HG03066 (cell line): ENCODE data around the gene KCNK3.

Source experiments
- ATAC-seq: cut with Tn5 transposase; IDR thresholded peaks from one replicate; pipeline ENCODE4 v1.9.1; 2021; ENCODE audit warnings: low read depth; ENCODE audit not compliant: unreplicated experiment

Gene KCNK3

DNA sequence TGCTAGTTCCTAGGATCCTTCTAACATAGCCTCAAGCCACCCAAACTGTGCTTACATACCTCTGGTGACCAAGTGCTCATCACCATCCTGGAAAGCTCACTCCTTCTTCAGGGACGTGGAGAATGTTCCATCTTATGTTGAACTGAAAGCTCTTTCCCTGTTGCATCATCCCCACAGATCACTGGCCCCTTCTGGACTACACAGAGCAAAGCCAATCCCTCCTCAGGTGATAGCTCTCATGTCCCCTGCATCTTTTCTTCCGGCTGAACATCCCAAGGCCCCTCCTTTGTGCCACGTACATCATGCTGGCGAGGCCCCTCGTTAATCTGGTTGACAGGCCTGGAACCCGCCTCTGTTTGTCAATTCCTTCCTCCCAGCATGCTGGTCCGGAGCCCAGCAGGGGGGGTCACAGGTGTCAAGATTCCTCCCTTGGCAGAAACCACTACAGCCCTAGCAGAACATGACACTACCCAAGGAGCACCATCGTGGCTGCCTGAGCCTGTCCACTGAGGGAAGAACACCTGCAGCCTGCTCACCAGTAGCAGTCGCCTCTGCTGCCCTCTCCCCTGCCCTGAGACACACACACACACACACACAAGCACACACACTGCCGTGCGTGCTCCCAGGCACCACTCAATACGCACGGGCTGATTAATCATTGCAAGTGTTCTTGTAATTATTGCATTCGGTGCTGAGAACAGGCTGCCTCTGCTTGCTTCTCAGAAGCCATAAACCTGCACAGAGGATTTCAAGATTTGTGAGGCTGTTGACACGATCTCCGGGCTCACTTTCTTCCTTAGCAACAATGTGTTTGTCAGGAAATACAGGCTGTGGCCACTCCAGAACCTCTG, 6.3 kb upstream of the KCNK3 start:
- no peak for ATAC-seq

DNA sequence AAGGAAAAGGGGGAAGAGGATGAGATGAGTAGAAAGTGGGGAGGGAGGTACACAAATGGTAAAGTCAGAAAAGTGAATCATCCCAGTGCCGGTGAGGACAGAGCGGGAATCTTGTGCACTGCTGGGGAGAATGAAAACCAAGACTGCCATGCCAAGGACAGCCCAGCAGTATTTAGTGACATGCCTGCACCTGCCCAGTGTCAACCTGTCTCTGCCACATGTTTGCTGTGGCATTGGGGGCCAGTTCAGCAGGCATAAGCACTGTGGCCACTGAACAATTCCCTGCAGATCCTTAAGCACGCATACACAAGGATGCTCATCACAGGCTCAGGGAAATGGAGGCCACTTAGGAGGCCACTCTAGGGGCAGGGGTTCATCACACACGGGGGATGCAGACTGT, 5.2 kb upstream of the KCNK3 start:
- ATAC-seq, result no peak

DNA sequence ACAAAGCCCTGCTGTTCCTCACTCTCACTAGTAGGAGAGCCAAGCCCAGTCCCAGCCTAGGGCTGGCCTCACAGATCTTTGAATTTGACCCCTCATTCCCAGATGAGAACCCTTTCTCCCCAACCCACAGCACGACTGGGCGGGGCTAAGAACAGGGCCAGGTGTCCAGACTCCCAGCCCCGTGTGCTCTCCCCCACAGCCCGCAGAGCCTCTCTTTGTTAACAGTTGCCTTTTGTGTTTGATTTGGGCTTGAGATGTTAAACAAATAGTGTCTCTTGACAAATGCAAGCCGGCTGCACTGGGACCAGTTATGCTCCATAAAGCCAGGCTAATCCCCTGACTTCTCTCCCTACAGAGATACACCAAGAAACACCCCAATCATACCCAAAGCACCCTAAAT, 4.7 kb upstream of the KCNK3 start:
- no peak for ATAC-seq

DNA sequence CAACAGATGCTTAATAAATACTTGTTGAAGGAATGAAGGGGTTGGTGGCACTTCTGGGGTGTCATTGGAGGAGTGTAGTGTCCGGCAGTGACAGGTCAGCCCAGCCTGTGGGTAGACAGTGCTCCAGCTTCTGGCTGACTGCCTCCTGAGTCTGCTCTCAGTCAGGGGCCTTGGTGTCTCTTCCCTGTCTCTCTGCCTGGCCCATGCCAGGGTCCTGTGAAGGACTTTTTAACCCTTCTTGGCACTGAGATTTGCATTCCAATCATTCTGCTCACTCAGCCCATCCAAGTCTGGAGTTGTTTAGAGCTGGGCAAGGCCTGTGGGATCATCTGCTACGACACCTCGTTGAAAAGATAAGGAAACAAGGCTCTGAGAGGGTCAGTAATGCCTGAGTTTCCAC, 1.4 kb upstream of the KCNK3 start:
- no peak for ATAC-seq

DNA sequence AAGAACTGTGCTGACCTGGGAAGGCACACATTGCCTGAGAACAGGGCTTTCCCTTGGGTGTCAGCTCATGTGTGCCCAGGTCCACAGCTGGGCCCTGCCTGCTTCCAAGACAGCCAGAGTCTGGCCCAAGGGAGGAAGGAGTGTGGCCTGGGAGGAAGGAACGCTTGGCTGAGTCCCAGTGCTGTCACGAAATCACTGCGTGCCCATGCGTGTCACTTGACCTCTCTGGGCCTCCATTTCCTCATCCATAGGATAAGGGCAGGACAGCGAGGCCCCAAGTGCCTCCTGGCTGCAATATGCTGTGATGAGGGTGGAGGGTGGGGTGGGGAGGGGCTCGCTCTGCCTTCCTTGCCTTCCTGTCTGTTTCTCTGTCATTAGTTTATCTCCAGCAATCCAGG, 642 bp upstream of the KCNK3 start:
- no peak for ATAC-seq

DNA sequence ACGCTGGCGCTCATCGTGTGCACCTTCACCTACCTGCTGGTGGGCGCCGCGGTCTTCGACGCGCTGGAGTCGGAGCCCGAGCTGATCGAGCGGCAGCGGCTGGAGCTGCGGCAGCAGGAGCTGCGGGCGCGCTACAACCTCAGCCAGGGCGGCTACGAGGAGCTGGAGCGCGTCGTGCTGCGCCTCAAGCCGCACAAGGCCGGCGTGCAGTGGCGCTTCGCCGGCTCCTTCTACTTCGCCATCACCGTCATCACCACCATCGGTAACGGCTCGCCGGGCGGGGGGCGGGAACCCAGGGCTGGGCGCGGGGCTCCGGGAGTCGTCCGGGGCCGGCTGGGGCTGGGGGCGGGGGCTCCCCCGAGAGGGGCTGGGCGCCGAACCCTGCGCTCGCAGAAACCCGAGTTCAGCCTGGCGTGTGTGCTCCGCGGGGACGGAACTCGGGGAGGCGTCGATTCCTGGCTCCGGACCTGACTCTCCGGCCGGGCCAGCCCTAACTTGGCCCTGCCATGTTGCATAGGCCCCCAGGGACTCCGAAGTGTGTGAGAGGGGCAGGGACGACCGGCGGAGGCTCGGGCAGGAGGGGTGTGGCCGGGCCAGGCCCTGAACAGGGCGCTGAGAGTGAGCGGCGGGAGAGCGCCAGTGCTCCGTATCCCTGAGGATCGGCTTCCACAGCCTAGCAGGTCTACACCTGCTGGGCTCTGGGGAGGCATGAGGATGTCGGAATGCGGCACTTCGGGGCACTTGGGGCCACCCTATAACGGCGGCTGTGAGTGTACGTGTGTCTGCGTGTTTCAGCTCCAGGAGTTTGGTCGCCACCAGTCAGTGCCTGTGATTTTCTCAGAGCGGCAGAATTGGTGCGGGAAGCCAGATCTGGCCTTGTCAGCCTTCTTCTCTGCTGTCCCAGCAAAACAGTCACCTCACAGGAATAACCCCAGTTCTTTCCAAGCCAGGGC, 651 bp downstream of the KCNK3 start:
- no peak for ATAC-seq

DNA sequence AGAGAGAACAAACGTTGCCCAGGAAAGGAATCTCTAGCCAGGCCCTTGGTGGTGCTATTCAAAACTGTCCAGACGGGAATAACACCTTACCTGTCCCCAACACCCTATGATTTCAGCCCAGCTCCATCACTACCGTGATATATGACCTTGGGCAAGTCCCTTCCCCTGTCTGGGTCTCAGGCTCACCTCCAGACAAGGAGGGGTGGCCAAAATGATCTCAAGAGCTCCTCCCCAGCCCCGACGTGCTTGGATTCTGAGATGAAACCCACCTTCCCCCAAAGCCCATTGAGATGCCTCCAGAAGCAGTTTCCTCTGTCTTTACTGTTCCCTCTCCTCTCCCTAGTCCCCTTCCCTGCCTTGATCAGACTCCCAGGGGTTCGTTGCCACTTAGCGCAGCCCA, 1.5 kb downstream of the KCNK3 start:
- no peak for ATAC-seq

DNA sequence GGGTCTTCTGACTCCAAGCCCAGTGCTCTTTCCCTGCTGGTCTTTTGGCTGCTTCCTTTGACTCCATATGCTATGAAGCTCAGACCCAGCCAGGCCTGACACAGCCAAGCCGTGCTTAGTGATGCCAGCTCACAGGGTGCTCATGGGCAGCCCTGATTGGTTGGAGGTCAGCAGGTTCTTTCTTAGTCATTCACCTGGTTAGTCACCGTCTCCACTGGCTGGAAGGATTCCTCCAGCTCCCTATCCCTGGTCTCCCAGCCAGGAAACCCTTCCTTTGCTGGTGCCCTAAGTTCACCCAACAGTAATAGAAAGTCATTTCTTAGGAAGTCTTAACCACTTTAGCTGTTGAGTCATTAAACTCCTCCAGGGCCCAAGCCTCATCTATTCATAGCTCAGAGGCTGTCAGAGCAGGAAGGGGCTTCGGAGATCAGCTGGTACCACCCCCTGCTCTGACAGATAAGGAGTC, 3.9 kb downstream of the KCNK3 start:
- no peak for ATAC-seq

DNA sequence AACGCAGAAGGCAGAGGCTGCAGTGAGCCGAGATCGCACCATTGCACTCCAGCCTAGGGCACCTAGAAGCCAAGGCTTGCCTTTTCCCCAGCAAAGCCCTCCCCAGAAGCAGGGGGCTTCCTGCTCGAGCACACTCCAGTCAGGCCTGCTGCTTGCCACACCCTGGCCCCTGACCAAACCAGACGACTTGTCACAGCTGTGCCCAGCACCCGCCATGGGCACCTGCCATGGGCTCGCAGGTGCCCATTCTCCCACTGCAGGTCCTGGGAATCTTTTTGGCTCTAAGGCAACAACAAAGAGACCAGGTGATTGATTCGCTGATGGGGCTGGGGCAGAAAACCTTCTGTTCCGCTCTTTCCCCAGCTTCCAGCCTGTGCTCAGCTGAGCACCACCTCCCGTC, 4.9 kb downstream of the KCNK3 start:
- ATAC-seq, result no peak

DNA sequence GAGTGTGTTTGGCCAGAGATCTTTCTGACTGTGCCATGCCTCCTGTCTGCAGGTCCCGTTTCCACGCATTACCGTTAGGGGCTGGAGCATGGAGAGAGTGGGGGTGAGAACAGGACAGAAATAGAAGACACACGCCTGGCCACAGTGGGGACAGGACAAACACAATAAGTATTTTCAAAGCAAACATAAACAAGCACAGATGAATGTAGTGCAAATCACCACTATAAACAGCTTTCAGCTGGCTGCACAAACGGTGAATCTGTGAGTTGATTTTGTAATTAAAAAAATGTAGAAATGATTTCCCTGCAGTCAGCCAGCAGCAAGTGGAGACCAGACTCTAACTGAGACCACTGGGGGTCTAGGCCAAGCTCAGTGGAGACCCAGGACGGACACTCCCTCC, 6.8 kb downstream of the KCNK3 start:
- no peak for ATAC-seq

DNA sequence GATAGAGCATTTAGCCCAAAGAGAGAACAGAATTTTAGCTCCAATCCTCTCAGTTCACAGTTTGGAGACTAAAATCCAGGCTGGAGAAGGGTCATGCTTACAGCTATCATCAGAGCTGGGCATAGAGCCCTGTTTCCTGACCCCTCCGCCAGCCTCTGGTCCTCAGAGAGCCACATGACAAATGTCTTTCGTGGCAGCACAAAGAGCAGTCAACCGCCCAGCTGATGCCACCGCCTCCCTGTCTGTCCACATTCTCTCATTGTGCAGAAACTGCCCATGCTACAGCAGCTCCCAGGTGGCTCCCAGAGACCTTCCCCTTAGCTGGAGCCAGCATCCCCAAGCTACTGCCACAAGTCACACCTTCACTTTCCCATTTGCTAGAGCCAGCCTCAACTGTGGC, 7.6 kb downstream of the KCNK3 start:
- no peak for ATAC-seq

DNA sequence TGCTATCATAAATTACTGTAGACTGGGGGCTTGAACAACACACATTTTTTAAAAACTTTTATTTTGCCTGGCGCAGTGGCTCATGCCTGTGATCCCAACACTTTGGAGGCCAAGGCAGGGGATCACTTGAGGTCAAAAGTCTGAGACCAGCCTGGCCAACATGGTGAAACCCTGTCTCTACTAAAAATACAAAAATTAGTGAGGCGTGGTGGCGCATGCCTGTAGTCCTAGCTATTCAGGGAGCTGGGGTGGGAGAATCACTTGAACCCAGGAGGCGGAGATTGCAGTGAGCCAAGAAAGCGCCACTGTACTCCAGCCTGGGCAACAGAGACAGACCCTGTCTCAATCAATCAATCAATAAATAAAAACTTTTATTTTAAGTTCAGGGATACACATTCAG, 9.1 kb downstream of the KCNK3 start:
- ATAC-seq, result no peak

DNA sequence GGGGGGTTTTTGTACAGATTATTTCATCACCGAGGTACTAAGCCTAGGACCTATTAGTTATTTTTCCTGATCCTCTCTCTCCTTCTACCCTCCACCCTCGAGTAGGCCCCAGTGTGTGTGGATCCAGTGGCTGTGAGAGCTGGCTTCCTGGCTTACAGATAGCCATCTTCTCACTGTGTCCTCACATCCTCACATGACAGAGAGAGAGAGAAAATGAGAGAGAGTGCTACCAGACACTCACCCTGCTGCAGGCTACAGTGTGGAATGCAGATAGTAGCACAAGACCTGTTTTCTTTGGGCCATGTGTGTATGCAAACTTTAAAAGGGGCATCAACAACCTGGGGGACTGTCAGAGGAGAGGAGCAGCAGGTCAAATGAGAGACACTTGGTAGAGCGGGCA, 9.5 kb downstream of the KCNK3 start:
- ATAC-seq, result no peak

DNA sequence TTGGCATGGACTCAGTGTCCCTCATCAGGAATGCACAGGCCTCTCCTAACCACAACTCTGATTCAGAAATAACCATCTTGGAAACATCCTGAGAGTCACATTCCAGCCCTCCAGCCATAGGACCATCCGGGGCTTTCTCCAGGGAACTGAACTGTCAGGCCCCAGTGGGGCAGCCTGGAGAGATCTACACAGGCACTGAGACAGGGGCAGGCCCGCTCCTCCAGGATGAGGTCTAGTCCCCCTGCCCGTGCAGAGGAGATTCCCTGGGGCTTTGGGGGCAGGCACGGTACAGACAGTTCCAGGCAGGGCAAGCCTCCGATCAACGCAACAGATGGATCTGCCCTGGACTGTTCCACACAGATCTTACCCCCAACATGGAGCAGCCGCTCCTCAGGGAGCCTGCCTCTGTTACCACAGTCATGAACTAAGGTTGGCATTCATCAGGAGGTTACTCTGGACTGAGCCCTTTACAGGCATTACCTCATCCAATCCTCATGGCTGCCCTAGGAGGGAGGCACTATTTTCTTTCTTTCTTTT, 12.0 kb downstream of the KCNK3 start:
- ATAC-seq, result no peak

DNA sequence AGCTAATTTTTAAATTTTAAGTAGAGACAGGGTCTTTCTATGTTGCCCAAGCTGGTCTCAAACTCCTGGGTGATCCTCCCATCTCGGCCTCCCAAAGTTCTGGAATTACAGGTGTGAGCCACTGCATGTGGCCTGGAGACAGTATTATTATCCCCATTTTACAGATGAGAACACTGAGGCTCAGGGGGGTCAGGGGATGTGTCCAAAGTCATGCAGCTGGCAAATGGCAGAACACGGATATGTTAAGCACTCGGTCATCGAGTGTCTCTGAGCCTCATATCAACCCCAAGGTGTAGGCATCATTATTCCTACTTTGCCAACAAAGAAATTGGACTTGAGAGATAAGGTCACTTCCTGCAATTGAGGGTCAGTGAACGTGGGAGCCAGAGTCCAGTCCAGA, 12.6 kb downstream of the KCNK3 start:
- no peak for ATAC-seq

DNA sequence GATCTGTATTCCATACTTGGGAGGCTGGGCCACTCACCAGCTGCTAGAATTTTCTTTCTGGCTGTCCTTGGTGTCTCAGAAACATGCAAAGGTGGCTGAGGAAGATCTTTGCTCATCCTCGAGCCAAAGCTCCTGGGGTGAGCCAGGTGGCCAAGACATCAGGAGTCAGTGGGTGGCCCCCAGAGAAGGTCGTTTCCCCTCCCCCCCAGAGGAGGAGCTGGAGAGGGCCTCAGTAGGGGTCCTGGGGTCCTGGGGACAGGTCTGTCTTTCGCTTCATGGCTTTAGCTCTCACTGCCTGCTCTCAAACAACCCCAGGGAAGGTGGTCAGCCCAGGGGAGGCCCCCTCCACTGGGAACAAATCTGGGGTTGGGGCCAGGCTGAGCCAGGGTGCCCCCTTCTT, 13.6 kb downstream of the KCNK3 start:
- no peak for ATAC-seq

DNA sequence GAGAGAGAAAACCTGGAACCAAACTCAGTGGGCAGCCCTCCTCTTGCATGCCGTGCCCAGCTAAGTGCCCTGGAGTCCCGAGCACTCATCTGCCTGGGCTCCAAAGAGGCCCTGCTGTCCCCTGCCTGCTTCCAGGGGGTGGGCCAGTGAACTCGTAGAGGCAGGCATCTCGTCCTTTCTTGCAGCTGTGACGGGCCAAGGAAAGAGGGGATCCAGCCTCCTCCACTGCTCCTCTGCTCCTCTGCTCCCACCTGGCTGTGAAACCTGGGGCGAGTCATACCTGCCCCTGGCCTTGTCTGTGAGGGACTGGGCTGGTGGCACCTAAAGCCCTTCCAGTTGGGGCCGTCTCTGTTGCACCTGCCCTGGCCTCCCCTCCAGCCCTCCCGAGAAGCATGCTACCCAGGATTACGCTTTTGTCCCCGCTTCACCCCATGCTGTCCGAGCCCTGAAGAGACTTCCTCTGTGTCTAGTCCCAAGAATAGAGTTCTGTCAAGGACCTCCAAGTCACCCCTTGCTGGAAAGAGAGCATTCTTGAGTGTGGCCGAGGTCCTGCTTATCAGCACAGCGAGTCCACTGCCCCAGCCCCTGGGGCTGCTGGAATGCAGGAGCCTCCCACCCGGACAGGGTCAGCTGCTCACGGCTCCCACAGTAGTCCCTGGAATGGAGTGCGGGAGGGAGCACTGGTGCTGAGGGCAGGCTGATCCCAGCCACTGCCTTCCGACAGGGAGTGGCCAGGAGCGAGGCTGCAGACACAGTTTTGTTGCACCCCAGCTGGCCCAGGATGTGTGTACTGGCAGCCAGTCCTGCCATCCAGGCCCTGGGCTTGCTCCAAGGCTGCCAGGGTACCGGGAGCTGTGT, 14.3 kb downstream of the KCNK3 start:
- no peak for ATAC-seq

DNA sequence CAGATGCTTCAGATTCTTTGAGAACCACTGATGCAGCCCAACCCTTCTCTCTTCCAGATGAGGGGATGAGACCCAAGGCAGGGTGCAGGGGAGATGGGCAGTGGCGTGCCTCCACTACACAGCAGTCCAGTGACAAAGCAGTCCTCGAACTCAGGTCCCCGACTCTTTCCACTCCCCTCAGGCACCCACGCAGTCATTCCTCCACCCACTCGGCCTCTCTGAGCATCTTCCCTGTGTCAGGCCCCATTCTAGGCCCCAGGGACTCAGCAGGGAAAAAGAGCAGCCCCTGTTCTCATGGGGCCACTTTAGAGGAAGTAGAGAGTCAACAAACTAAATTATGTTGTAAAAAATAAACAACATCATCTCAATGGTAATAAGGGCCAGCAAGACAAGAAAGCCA, 15.2 kb downstream of the KCNK3 start:
- ATAC-seq, result no peak

DNA sequence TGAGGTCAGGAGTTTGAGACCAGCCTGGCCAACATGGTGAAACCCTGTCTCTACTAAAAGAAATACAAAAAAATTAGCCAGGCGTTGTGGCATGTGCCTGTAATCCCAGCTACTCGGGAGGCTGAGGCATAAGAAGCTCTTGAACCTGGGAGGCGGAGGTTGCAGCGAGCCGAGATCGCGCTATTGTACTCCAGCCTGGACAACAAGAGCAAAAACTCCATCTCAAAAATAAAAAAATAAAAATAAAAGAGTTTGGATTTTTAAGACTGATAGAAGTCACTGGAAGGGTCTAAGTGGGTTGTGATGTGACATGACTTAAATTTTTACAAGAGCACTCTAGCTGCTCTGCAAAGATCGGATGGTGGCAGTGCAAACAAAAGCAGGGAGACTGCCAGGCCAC, 15.9 kb downstream of the KCNK3 start:
- no peak for ATAC-seq

DNA sequence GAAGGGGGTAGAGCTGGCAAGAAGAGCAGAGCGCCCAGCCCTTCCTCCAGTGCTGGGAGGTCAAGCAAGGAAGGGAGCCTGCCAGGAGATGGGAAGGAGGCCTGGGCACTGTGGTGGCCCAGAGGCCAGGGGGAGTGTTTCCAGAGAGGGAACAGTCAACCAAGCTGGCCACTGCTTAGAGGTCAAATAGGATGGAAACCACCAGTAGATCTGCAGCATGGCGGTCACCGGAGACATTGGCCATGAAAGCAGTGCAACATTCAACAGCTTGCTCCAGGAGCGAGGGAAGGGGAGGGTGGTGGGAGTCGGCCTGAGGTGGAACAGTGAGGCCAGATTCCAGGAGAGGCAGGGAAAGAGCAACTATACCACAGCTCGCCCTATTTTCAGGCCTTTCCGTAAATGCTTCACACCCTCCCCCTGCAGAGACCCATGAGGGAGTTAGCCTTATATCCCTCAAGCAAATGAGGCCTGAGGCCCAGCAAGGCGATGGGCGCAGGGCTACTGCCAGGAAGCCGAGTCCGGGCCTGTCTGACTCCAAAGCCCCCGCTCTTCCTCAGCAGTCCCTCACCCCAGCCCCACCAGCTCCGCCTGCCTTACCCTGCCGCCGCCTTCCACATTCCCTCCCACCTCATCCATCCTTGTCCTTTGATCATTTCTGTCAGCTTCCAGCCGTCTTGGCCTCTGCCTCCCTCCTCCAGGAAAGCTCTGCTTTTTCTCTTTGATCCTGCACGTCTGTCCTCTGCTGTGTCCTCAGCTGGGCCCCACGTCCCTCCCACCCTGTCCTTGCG, 17.0 kb downstream of the KCNK3 start:
- no peak for ATAC-seq
